ENCODE measurements around the gene KLHL26. TPM values are rescaled to one million over a fixed set of nuclear protein-coding genes. Genes with fewer than 3 reads are reported as not detected.

The KLHL26 gene
- total and polyA plus RNA-seq, 2 of the 13 experiments (the other 11 are each of a cell fraction or from before 2014, with no cell fraction given), result 1.5 to 1.7 TPM

DNA sequence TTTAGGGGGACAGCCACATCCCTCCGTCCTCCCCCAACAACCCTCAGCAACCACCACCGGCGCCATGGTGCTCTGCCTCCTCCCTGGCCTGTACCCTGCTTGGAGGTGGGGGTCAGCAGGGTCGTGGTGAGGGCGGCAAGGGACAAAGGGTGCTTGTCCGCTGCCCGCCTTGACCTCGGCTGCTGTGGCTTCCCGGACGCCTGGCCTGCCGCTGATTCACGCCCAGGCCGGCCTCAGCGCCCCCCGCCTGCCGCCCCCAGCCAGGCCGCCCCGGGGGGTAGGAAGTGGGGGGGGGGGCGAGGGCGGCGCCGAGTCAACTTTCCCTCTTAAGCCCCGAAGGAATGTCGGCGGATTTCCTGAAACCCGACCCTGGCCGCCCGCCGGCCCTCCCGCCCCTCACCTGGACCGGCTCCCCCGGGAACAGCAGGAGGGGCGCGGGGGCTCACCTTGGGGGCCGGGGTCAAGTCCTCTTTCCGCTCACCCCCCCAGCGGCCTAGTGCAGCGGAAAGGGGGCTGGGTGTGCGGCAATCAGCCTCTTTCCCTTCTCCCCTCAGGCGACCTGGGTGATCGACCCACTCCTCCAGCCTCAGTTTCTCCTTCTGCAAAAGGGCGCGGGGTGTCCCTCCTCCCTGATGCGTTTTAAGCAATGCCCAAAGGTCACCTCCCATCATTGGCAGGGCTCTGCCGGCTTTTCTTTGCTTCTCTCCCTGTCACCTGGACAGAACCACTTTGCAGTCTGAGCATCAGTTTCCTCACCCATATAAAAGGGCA, 26.1 kb upstream of the KLHL26 start (continued):
- no peak for TF ChIP-seq AFF4 (CRISPR knock-in tag; IDR thresholded peaks at IDR 0.05)
- TF ChIP-seq CHD4 (IDR thresholded peaks at IDR 0.05; ENCODE audit: borderline replicate concordance, low read length), result peak; percentile 76; the same call in 1 of the 2 replicates
- peak; percentile 59; the same call in 1 of the 2 replicates for TF ChIP-seq KDM5B (CRISPR knock-in tag; IDR thresholded peaks at IDR 0.05; ENCODE audit: borderline replicate concordance)
- peak; percentile 36; the same call in 1 of the 2 replicates for TF ChIP-seq MAZ (IDR thresholded peaks at IDR 0.05; ENCODE audit: borderline replicate concordance, low read depth, low read length)
- TF ChIP-seq MAZ (CRISPR knock-in tag; IDR thresholded peaks at IDR 0.05; ENCODE audit: low read depth), result peak; percentile 77
- no peak for TF ChIP-seq PCBP1 (IDR thresholded peaks at IDR 0.05; ENCODE audit: borderline replicate concordance, low read depth, low read length)
- no peak for TF ChIP-seq HNRNPUL1 (IDR thresholded peaks at IDR 0.05; ENCODE audit: low read depth, low read length)
- TF ChIP-seq, protein P1, sequence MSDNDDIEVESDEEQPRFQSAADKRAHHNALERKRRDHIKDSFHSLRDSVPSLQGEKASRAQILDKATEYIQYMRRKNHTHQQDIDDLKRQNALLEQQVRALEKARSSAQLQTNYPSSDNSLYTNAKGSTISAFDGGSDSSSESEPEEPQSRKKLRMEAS (IDR thresholded peaks at IDR 0.05), result peak; percentile 67
- TF ChIP-seq SNAPC4 (CRISPR knock-in tag; IDR thresholded peaks at IDR 0.05), result no peak
- TF ChIP-seq, protein P2, sequence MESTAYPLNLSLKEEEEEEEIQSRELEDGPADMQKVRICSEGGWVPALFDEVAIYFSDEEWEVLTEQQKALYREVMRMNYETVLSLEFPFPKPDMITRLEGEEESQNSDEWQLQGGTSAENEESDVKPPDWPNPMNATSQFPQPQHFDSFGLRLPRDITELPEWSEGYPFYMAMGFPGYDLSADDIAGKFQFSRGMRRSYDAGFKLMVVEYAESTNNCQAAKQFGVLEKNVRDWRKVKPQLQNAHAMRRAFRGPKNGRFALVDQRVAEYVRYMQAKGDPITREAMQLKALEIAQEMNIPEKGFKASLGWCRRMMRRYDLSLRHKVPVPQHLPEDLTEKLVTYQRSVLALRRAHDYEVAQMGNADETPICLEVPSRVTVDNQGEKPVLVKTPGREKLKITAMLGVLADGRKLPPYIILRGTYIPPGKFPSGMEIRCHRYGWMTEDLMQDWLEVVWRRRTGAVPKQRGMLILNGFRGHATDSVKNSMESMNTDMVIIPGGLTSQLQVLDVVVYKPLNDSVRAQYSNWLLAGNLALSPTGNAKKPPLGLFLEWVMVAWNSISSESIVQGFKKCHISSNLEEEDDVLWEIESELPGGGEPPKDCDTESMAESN (CRISPR knock-in tag; conservative IDR thresholded peaks at IDR 0.05), result peak; percentile 62; the same call in 1 of the 2 replicates
- TF ChIP-seq ZHX1 (CRISPR knock-in tag; IDR thresholded peaks at IDR 0.05; ENCODE audit: low read depth), result 0 out of 2 replicates have a peak, but pooled peaks have one; percentile 42
- peak; percentile 33; the same call in 1 of the 2 replicates for TF ChIP-seq FOXK1 (CRISPR knock-in tag; IDR thresholded peaks at IDR 0.05; ENCODE audit: borderline replicate concordance, low read depth)
- TF ChIP-seq NFKB2 (CRISPR knock-in tag; IDR thresholded peaks at IDR 0.05; ENCODE audit: borderline replicate concordance), result 0 out of 2 replicates have a peak, but pooled peaks have one; percentile 23
